Activated T-cell treated with anti-CD3 and anti-CD28 coated beads, Interleukin-2, amount 50 U/mL, for 48 hours (primary cell): Measurements from ENCODE around the gene ACSM4.
"Not testable (repeated sequence)": the region's sequence is repeated elsewhere in the genome, so short reads cannot be mapped to it uniquely, and the experiment has no call there.

Source experiments
- DNase-seq, 2 experiments: peaks; one replicate each; pipeline ENCODE4 v3.0.0-alpha.2; 2020

ACSM4 gene, protein sequence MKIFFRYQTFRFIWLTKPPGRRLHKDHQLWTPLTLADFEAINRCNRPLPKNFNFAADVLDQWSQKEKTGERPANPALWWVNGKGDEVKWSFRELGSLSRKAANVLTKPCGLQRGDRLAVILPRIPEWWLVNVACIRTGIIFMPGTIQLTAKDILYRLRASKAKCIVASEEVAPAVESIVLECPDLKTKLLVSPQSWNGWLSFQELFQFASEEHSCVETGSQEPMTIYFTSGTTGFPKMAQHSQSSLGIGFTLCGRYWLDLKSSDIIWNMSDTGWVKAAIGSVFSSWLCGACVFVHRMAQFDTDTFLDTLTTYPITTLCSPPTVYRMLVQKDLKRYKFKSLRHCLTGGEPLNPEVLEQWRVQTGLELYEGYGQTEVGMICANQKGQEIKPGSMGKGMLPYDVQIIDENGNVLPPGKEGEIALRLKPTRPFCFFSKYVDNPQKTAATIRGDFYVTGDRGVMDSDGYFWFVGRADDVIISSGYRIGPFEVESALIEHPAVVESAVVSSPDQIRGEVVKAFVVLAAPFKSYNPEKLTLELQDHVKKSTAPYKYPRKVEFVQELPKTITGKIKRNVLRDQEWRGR

GRCh38 chr12:7303772-7304171 lies at the start of gene ACSM4:
ACSM4 (plus strand) TSS chr12:7304072; CDS start chr12:7304332, 260 bp downstream.
- no peak for DNase-seq

GRCh38 chr12:7259060-7259459 lies 44.8 kb upstream of the ACSM4 start:
- no peak for DNase-seq

DNA sequence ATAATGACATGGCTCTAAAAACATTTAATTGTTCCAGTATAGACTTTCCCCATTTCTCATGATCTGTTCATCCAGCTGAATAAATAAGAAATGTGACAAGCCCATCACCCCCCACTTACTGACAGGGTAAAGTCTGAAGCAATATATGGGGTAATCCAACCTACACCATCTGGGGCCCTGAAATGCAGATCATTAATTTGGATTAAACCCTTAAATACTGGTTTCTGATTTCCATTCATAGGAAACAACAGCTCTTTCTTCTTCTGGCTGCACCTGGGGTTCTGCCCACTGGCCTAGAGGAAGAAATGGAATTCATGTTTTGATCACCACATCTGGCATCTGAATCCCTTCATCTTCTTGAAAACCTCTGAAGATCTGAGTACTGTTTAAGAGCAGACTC lies 39.3 kb upstream of the ACSM4 start:
- no peak for DNase-seq

- DNase-seq, result no peak
Measured at GRCh38 chr12:7265251-7265650, 38.6 kb upstream of the ACSM4 start.

GRCh38 chr12:7269273-7269672 lies 34.6 kb upstream of the ACSM4 start:
- DNase-seq, result no peak

GRCh38 chr12:7271893-7272514 lies 31.9 kb upstream of the ACSM4 start:
- DNase-seq, result no peak

GRCh38 chr12:7275482-7275881 lies 28.4 kb upstream of the ACSM4 start:
- not testable (repeated sequence) for DNase-seq

DNA sequence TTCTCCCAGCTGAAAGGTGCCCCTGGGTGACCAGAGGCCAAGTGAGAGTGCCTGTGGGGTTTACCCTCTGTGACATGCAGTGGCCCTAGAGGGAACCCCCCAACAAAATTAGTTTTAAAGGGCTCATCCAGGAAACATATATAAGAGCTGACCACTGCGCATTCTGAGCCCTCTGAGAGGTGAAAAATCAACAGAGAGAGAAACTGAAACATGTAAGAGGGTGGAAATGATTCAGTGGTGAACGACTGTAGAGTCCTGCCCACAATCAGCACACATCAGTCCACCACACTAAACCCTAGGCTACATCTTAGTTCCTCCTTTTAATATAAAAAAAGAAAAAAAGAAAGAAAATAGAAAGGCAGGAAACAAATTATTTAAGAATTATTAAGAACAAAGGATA lies 21.0 kb upstream of the ACSM4 start:
- no peak for DNase-seq

DNA sequence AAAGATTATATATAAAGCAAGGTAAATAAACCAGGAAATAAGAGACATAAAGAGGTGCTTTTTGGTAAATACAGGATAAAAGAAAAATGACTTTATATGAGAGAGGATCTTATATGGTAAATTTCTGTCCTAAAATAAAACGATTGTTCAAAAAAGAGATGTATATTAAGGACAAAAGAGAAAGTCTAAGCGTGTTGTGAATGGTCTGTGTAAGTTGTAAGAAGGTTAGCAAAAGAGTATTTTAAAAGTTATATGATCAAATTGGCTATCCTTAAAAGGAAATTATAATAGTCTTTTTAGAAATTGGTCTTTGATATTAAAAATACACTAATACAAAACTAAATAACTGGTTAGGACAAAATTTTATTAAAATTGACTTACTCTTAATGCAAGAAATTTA lies 14.1 kb upstream of the ACSM4 start:
- no peak for DNase-seq

DNA sequence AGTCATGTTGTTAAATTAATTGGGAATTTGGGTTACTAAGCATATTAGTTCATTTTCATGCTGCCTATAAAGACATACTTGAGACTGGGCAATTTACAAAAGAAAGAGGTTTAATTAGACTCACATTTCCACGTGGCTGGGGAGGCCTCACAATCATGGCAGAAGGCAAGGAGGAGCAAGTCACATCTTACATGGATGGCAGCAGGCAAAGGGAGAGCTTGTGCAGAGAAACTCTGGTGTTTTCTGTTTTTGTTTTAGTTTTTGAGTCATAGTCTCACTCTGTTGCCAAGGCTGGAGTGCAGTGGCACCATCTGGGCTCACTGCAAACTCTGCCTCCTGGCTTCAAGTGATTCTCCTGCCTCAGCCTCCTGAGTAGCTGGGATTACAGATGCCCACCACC lies 13.3 kb upstream of the ACSM4 start:
- not testable (repeated sequence) for DNase-seq

- DNase-seq, result no peak
Measured at GRCh38 chr12:7292300-7292699, 11.6 kb upstream of the ACSM4 start.

GRCh38 chr12:7293670-7294069 lies 10.2 kb upstream of the ACSM4 start:
- no peak for DNase-seq

- DNase-seq, result no peak
Measured at GRCh38 chr12:7295529-7295928, 8.3 kb upstream of the ACSM4 start.

DNA sequence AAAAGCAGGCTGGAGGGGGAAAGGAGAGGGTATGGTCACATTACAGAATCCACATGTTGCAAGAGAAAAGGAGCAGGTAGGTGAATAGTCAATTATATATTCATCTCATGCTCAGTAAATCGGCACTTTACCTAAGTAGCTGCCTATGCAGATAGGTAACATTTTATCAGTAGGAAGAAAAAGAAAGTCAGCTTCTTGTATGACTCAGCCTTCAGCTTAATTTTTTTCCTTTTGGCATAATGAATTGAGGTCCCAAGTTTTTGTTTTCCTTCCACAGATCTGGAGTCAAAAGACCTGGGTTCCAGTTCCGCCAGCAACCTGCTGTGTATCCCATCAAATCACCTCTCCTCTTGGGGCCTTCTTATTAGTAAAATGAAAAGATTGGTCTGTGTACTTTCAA lies 6.0 kb upstream of the ACSM4 start:
- DNase-seq, result no peak

GRCh38 chr12:7302266-7302986 lies 1.4 kb upstream of the ACSM4 start:
- DNase-seq, result no peak

DNA sequence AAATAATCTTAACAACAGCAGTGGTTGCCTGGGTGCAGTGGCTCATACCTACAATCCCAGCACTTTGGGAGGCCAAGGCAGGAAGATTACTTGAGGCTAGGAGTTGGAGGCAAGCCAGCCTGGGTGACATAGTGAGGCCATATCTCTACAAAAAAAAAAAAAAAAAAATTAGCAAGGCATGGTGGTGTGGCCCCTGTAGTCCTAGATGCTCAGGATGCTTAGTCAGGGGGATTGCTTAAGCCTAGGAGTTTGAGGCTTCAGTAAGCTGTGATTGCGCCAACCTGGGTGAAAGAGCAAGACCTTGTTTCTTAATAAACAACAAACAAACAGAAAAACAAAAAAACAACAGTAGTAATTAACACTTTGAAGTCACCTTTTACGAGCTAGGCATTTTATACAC lies 642 bp upstream of the ACSM4 start:
- no peak for DNase-seq

DNA sequence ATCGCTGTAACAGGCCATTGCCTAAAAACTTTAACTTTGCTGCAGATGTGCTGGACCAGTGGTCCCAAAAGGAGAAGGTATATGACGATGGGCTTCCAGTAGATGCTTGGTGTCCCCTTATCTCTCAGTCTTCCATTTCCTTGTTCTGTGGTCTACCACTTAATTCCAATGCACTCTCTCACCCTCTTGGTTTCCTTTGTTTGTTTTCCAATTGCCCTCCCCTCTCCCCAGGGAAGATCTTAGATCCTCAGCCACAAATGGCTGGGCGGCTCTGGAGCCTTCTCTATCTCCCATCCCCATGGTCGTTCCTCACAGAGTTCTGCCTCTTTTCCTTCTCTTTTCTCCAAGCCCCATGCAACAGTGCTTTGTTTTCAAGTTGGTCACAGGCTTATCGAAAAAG lies 584 bp downstream of the ACSM4 start:
- no peak for DNase-seq

DNA sequence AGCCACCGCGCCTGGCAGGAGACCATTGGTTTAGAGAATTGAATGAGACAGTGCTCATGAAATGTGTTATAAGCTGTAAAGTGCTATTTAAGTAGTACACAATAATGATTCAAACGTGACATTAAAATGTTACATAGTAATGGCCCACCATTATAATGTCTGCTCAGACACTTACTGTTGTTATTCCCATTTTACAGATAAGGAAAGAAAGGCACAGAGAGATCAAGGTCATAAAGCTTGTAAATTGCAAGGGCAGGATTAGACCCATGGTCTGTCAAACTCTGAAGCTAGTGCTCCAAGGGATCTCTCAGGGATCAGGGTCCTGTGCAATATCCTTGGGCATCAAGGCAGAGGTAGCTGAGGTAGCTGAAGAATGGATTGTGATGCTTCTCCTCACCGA lies 6.2 kb downstream of the ACSM4 start:
- DNase-seq, result no peak

- DNase-seq, result no peak
Measured at GRCh38 chr12:7319930-7320329, 16.1 kb downstream of the ACSM4 start.

- no peak for DNase-seq
Measured at GRCh38 chr12:7321624-7322023, 17.8 kb downstream of the ACSM4 start.

DNA sequence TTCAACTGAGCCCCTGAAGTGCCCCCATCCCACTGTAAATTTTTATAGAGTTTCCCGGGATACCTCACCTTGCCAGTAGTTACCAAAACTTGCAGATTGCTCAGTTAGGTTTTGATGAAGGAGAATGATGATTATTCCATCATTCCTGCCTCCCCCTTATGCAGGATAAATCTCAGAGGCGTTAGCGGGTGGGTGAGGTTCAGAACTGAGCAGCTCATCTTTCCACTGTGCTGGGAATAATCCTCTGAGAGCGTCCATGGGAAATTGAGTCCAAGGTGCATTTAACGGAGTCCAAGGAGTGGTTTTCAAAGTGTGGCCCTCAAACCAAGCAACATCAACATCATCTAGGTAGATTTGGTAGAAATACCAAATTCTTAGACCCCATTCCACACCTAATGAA lies 18.7 kb downstream of the ACSM4 start:
- no peak for DNase-seq

- no peak for DNase-seq
Measured at GRCh38 chr12:7324176-7324575, 20.3 kb downstream of the ACSM4 start.

DNA sequence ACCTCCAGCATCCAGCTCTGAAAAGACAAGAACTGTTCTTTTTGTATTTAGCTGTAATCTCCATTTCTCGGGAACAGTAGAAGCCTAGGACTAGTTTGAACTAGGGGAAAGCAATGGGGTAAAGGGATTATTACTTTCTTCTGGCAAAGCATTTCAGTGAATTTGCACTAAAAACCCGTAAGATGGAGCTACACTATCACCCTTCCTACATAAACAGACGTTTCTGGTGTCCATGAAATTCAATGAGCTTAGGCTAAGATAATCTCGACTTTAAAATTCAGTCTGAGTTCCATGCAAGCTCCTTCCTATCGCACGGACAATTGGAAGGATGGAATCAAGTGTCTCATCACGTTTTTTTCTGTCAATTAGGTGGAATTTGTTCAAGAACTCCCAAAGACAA lies 24.0 kb downstream of the ACSM4 start:
- no peak for DNase-seq

- not testable (repeated sequence) for DNase-seq
Measured at GRCh38 chr12:7337790-7338189, 33.9 kb downstream of the ACSM4 start.
